GM21447 (cell line): ENCODE measurements around the gene RNASE2.
"Not testable (repeated sequence)": the region's sequence is repeated elsewhere in the genome, so short reads cannot be mapped to it uniquely, and the experiment has no call there.

Experiments used
- ATAC-seq: cut with Tn5 transposase; IDR thresholded peaks from one replicate; pipeline ENCODE4 v1.9.1; 2021; ENCODE audit not compliant: unreplicated experiment

The RNASE2 gene

GRCh38 chr14:20980906-20981305, 25.6 kb downstream of the RNASE2 start:
- ATAC-seq = no peak

- ATAC-seq = no peak
Observed at GRCh38 chr14:20982646-20983369, 27.5 kb downstream of the RNASE2 start.

DNA sequence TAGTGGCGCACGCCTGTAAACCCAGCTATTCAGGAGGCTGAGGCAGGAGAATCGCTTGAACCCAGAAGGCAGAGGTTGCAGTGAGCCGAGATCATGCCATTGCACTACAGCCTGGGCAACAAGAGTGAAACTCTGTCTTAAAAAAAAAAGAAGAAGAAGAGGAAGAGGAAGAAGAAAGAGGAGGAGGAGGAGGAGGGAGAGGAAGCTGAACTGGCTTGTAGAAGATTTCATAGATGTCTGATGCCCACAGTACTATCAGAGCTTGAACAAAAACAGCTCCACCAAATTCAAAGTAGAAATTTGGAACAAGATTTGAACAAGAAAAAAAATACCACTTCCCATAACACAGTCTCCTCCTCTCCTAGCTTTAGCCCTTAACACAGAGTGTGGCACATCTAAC, 30.4 kb downstream of the RNASE2 start:
- ATAC-seq = not testable (repeated sequence)

DNA sequence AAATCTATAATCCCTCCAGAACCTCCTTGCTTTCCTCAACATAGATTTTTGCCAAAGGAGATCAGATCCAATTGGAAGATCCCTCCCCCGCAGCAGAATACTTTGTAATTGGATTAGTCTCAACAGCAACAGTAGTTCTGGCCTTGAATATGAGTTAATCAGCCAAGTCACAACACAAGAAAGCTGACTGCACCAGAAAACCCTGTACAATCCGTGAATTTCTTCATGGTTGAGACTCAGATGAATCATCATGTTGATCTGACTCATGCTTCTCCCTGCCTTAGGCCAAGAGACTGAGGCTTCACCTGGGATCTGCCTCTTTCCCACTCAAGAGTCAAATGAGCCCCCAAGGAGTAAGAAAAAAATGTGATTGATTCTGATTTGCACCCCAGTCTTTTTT, 31.5 kb downstream of the RNASE2 start:
- no peak for ATAC-seq

DNA sequence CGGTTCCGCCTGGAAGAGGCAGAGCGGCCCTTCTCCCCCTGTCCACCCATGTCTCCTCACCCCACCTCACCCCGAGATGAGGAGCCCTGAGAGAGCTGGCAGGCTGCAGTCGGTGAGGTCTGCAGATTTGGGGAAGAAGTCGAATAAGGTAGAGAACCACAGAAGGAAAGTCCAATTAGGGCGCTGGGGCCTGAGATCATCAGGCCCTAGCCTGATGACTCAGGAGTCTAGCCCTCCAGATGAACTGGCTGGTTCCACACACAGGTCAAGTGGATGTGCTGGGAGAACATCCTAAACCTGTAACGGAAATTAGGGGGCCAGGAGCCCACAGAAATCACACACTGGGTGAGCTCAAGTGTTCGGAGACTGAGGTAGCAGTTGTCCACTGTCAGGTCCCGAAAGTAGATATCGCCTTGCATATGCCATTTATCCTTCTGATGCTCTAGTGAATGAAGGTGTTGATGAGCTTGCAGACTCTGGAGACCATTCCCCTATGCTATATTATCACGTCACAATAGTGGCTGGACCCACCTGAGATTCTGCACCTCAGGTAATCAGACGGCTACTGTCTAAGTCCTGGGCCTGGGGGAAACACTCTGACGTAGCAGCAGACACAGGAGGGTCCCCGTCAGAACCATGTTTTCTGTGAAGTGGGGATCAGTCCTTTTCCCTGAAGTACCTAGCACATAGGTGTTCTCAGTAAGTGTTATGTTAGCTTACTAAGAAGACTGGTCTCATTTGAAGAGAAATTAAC, 33.6 kb downstream of the RNASE2 start:
- no peak for ATAC-seq

DNA sequence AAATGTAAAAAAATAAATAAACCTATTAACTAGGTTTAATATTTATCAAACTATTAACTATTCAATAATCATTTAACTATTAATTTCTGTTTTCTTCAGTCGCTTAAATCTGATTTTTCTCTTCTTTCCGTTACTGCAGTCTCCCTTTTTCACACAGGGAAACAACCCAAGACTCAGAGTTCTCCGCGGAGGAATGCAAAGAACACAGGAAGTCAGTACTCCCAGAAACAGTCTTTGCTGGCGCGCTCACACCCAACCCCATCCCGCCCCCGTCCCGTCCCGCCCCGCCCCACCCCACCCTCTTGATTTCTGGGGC, 34.1 kb downstream of the RNASE2 start:
- ATAC-seq = no peak

GRCh38 chr14:20989787-20990600, 34.7 kb downstream of the RNASE2 start, which contains the start of gene METTL17:
METTL17 (plus strand) TSS chr14:20989980; CDS start chr14:20990003, 23 bp downstream.
- ATAC-seq = peak; percentile 96

- ATAC-seq = no peak
Observed at GRCh38 chr14:20996521-20996920, 41.2 kb downstream of the RNASE2 start.

GRCh38 chr14:20997115-20997514, 41.8 kb downstream of the RNASE2 start:
- no peak for ATAC-seq

GRCh38 chr14:20997564-20997963, 42.3 kb downstream of the RNASE2 start:
- ATAC-seq = no peak

- ATAC-seq = no peak
Observed at GRCh38 chr14:20998139-20998538, 42.9 kb downstream of the RNASE2 start.

GRCh38 chr14:20998674-20999366, 43.5 kb downstream of the RNASE2 start, which contains the start of gene SLC39A2:
SLC39A2 (plus strand) TSS chr14:20999293; CDS start chr14:20999447, 154 bp downstream.
- ATAC-seq = no peak

DNA sequence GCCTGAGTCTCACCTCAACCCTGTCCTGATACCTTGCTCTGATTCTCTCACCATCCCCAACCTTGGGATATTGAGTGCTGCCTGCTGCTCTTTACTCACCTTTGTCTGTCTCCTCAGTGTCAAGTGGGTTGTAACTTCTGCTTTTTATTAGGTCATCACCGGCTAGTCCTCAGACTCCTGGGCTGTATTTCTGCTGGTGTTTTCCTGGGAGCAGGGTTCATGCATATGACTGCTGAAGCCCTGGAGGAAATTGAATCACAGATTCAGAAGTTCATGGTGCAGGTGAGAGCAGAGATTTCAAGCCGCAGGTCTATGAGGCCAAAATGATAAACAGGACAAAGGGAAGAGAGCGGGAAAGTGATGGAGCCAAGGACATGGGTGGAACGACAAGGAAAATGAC, 44.3 kb downstream of the RNASE2 start:
- ATAC-seq = no peak

GRCh38 chr14:21001218-21001617, 45.9 kb downstream of the RNASE2 start:
- ATAC-seq = no peak

- no peak for ATAC-seq
Observed at GRCh38 chr14:21003788-21004346, 48.6 kb downstream of the RNASE2 start.
